ENCODE results near the gene GNPDA1.

GNPDA1 gene

DNA sequence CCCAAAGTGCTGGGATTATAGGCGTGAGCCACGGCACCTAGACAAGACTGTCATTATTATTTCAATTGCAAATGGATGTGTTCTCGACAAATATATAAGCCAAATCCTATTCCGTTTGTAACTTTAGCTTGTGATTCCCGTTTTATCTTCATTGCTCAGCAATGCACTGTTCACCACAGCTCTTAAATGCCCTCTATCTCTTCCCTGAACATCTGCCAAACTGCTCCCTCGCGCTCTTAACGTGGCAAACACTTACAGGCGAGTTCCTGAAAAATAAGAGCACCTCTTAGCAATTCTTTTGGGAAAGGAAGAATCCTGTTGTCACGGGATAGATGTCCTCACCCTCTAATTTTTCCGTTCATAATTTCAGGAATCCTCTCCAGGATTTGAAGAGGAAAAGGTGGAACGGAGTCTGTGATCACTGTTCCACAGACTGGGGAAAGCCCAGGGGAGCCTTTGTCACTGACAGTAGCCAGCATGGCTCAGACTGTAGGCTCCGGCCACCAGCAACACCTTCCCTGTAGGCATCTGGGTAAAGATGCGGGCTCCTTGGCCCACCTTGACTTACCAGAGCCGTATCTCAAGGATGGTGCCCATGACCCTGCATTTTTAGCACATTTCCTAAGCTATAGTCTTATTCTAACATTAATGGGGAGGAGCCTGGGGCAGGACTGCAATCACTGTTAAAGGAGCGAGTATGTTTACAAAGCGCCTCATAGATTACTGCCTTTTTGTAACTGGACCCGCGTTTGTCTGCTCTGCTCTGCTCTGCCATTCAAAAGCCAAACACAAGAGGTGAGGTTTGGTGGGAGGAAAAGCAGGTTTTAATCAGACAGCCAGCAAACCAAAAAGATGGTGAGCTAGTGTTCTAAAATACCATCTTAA is 20.2 kb upstream of the GNPDA1 start:
- Histone ChIP-seq H3F3A (ENCODE audit: insufficient read depth) (no peaks in the 10 kb centered on the region), H2AFZ (ENCODE audit: low read depth, low read length, severe bottlenecking) (no peak overlapping the region), H3K4me2 (ENCODE audit: low read depth, low read length, poor library complexity, severe bottlenecking) (no peak overlapping the region), H3K79me2 (ENCODE audit: insufficient read depth, low read length) (no peaks in the 10 kb centered on the region), H3K9me2 (replicated peaks; ENCODE audit: insufficient read depth, low read length) (no peaks in the 10 kb centered on the region), H3K9ac (ENCODE audit: low read length) (no peak overlapping the region), H4K20me1 (ENCODE audit: low read depth, low read length) (no peaks in the 10 kb centered on the region), H3K27me3 (ENCODE audit: low read length) (no peaks in the 10 kb centered on the region), H3K36me3 (ENCODE audit: low read length) (no peaks in the 10 kb centered on the region), H3K4me3 (ENCODE audit: insufficient read depth, low read length, poor library complexity, severe bottlenecking) (no peak overlapping the region), H3K27ac (ENCODE audit: low read depth, low read length) (no peak overlapping the region), H3K9me3 (ENCODE audit: insufficient read depth, low read length) (no peaks in the 10 kb centered on the region)
- no peak for TF ChIP-seq EZH2phosphoT487 (conservative IDR thresholded peaks at IDR 0.05; ENCODE audit: low read length)
- TF ChIP-seq, protein P1, sequence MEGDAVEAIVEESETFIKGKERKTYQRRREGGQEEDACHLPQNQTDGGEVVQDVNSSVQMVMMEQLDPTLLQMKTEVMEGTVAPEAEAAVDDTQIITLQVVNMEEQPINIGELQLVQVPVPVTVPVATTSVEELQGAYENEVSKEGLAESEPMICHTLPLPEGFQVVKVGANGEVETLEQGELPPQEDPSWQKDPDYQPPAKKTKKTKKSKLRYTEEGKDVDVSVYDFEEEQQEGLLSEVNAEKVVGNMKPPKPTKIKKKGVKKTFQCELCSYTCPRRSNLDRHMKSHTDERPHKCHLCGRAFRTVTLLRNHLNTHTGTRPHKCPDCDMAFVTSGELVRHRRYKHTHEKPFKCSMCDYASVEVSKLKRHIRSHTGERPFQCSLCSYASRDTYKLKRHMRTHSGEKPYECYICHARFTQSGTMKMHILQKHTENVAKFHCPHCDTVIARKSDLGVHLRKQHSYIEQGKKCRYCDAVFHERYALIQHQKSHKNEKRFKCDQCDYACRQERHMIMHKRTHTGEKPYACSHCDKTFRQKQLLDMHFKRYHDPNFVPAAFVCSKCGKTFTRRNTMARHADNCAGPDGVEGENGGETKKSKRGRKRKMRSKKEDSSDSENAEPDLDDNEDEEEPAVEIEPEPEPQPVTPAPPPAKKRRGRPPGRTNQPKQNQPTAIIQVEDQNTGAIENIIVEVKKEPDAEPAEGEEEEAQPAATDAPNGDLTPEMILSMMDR (IDR thresholded peaks at IDR 0.05; ENCODE audit: insufficient read depth, low read length, poor library complexity, severe bottlenecking): no peak

DNA sequence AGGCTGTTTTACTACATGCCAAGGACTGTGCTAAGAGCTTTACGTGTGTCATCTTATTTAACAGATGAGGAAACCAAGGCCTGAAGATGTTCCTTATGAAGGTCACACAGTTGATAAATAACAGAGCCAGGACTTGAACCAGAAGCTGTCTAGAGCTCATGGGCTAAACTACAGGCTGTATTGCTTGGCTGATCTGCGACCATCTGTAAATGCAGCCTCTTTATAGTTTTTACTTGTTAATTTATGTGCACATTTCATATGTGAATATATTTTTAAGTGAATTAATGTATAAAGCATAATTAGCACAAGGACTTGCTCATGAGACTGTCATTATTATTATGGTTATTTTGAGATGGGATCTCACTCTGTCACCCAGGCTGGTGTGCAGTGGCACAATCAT is 19.3 kb upstream of the GNPDA1 start:
- Histone ChIP-seq H3K4me3 (ENCODE audit: insufficient read depth, low read length, poor library complexity, severe bottlenecking) (no peak overlapping the region), H3K9me2 (replicated peaks; ENCODE audit: insufficient read depth, low read length) (no peaks in the 10 kb centered on the region), H3K9me3 (ENCODE audit: insufficient read depth, low read length) (no peaks in the 10 kb centered on the region), H4K20me1 (ENCODE audit: low read depth, low read length) (no peaks in the 10 kb centered on the region), H2AFZ (ENCODE audit: low read depth, low read length, severe bottlenecking) (no peak overlapping the region), H3F3A (ENCODE audit: insufficient read depth) (no peaks in the 10 kb centered on the region), H3K79me2 (ENCODE audit: insufficient read depth, low read length) (no peaks in the 10 kb centered on the region), H3K9ac (ENCODE audit: low read length) (no peak overlapping the region), H3K4me2 (ENCODE audit: low read depth, low read length, poor library complexity, severe bottlenecking) (no peak overlapping the region), H3K27me3 (ENCODE audit: low read length) (no peaks in the 10 kb centered on the region), H3K27ac (ENCODE audit: low read depth, low read length) (no peak overlapping the region), H3K36me3 (ENCODE audit: low read length) (no peaks in the 10 kb centered on the region)
- no peak for TF ChIP-seq EZH2phosphoT487 (conservative IDR thresholded peaks at IDR 0.05; ENCODE audit: low read length)
- TF ChIP-seq, protein P1 (IDR thresholded peaks at IDR 0.05; ENCODE audit: insufficient read depth, low read length, poor library complexity, severe bottlenecking): no peak

GRCh38 chr5:142025637-142026036 is 12.8 kb upstream of the GNPDA1 start:
- H3K4me3 ChIP-seq (ENCODE audit: insufficient read depth, low read length, poor library complexity, severe bottlenecking): no peak overlapping the region

More at GRCh38 chr5:142025637-142026036, 12.8 kb upstream of the GNPDA1 start:
- TF ChIP-seq, protein P1 (IDR thresholded peaks at IDR 0.05; ENCODE audit: insufficient read depth, low read length, poor library complexity, severe bottlenecking): no peak
- TF ChIP-seq EZH2phosphoT487 (conservative IDR thresholded peaks at IDR 0.05; ENCODE audit: low read length): no peak
- Histone ChIP-seq H3K27ac (ENCODE audit: low read depth, low read length) (no peak overlapping the region), H3F3A (ENCODE audit: insufficient read depth) (peaks cover 11% of the 10 kb centered on the region; the same call in 1 of the 2 replicates), H3K36me3 (ENCODE audit: low read length) (no peaks in the 10 kb centered on the region), H2AFZ (ENCODE audit: low read depth, low read length, severe bottlenecking) (peak overlapping the region; percentile 99), H4K20me1 (ENCODE audit: low read depth, low read length) (no peaks in the 10 kb centered on the region), H3K79me2 (ENCODE audit: insufficient read depth, low read length) (no peaks in the 10 kb centered on the region), H3K4me2 (ENCODE audit: low read depth, low read length, poor library complexity, severe bottlenecking) (peak overlapping the region; percentile 93), H3K27me3 (ENCODE audit: low read length) (no peaks in the 10 kb centered on the region), H3K9me3 (ENCODE audit: insufficient read depth, low read length) (no peaks in the 10 kb centered on the region), H3K9ac (ENCODE audit: low read length) (no peak overlapping the region), H3K9me2 (replicated peaks; ENCODE audit: insufficient read depth, low read length) (no peaks in the 10 kb centered on the region)
